NCI-H128 (cell line): ENCODE results near the gene PPP1R16B.

Experiments
- DNase-seq: peaks from one replicate; lab custom pipeline; 2025; ENCODE audit not compliant: unreplicated experiment; lab: John Stamatoyannopoulos, UW

PPP1R16B gene

GRCh38 chr20:38894091-38894847 lies 88.8 kb downstream of the PPP1R16B start:
- DNase-seq, result no peak

GRCh38 chr20:38895098-38895949 lies 89.8 kb downstream of the PPP1R16B start:
- no peak for DNase-seq

GRCh38 chr20:38896009-38896594 lies 90.6 kb downstream of the PPP1R16B start:
- DNase-seq, result no peak

GRCh38 chr20:38897267-38897666 lies 91.8 kb downstream of the PPP1R16B start:
- no peak for DNase-seq

- no peak for DNase-seq
Measured at GRCh38 chr20:38900606-38901005, 95.1 kb downstream of the PPP1R16B start.

- no peak for DNase-seq
Measured at GRCh38 chr20:38902601-38903000, 97.1 kb downstream of the PPP1R16B start.

GRCh38 chr20:38903335-38903734 lies 97.8 kb downstream of the PPP1R16B start:
- DNase-seq, result no peak

- no peak for DNase-seq
Measured at GRCh38 chr20:38905375-38905774, 99.9 kb downstream of the PPP1R16B start.

GRCh38 chr20:38907918-38908677 lies 102.6 kb downstream of the PPP1R16B start:
- DNase-seq, result no peak

- no peak for DNase-seq
Measured at GRCh38 chr20:38915355-38915754, 109.9 kb downstream of the PPP1R16B start.

GRCh38 chr20:38917657-38918056 lies 112.2 kb downstream of the PPP1R16B start:
- no peak for DNase-seq

- DNase-seq, result no peak
Measured at GRCh38 chr20:38918172-38918571, 112.7 kb downstream of the PPP1R16B start.

GRCh38 chr20:38919683-38920082 lies 114.2 kb downstream of the PPP1R16B start:
- DNase-seq, result no peak

GRCh38 chr20:38920411-38920810 lies 114.9 kb downstream of the PPP1R16B start:
- DNase-seq, result no peak

GRCh38 chr20:38920851-38921250 lies 115.4 kb downstream of the PPP1R16B start:
- no peak for DNase-seq

- DNase-seq, result no peak
Measured at GRCh38 chr20:38924718-38925117, 119.2 kb downstream of the PPP1R16B start.

- peak; percentile 98 for DNase-seq
Measured at GRCh38 chr20:38926142-38926933, 120.8 kb downstream of the PPP1R16B start, which contains the start of gene FAM83D. TSS of gene FAM83D (plus strand) at chr20:38926417. CDS start at chr20:38926443, 26 bp downstream.

- no peak for DNase-seq
Measured at GRCh38 chr20:38926934-38927616, 121.6 kb downstream of the PPP1R16B start.

- DNase-seq, result no peak
Measured at GRCh38 chr20:38927902-38928578, 122.5 kb downstream of the PPP1R16B start.
